HG03064 (cell line): Measurements from ENCODE around the gene NUP98.
"Not testable (repeated sequence)": the region's sequence is repeated elsewhere in the genome, so short reads cannot be mapped to it uniquely, and the experiment has no call there.

Experiments used
- ATAC-seq: cut with Tn5 transposase; IDR thresholded peaks from one replicate; pipeline ENCODE4 v1.9.1; 2021; ENCODE audit warnings: low read depth; ENCODE audit not compliant: unreplicated experiment

The NUP98 gene

GRCh38 chr11:3827434-3828186 is 30.3 kb upstream of the NUP98 start:
- ATAC-seq: no peak

- no peak for ATAC-seq
These were observed 29.4 kb upstream of the NUP98 start for GRCh38 chr11:3826721-3827120.

- no peak for ATAC-seq
These were observed 28.3 kb upstream of the NUP98 start for GRCh38 chr11:3825473-3826154.

- ATAC-seq: peak; percentile 62
These were observed 27.5 kb upstream of the NUP98 start for GRCh38 chr11:3824714-3825472.

DNA sequence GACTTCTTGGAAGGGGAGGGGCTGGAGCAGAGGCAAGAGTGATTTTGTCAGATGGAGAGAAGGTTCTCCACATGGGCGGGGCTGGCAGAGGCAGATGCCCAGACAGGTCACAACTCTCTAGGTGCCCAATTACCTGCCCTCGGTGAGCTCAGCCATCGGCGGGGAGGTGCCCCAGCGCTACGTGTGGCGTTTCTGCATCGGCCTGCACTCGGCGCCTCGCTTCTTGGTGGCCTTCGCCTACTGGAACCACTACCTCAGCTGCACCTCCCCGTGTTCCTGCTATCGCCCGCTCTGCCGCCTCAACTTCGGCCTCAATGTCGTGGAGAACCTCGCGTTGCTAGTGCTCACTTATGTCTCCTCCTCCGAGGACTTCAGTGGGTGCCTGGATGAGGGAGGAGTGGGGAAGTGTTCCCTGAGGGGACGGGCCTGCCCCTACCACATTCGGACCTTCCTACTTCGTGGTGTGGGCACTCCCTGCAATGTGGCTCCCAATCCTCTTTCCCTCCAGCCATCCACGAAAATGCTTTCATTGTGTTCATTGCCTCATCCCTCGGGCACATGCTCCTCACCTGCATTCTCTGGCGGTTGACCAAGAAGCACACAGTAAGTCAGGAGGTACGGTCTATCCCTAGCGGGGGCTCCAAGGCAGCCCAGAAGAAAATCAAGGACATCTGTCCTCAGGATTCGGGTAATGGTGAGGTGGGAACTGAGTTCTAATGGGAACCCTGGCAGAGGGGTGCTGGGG is 26.6 kb upstream of the NUP98 start:
- no peak for ATAC-seq

DNA sequence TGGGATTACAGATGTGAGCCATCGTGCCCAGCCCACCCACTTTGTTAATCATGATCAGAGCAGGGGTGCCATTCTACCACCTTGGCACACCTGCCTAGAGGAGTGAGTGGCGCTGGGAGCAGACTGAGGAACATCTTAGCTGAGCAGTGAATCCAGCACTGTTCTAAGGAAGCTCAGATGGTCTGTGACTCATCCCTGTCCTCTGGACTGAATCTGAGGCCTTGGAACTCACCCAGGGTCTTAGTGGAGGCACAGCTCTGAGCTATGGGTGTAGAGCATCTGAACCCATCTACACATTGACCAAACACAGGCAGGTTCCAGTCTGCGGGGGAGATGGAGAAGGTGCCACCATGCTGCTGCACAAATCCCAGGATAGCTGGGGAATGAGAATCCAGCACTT is 25.9 kb upstream of the NUP98 start:
- ATAC-seq: no peak

DNA sequence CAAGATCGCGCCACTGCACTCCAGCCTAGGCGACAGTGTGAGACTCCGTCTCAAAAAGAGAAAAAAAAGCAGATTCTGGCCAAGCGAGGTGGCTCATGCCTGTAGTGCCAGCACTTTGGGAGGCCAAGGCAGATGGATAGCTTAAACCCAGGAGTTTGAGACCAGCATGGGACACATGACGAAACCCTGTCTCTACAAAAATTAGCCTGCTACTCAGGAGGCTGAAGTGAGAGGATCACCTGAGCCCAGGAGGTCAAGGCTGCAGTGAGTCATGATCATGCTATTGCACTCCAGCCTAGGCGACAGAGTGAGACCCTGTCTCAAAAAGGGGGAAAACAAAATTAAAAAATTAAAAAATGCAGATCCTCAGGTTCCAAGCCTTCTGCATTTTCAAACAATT is 25.0 kb upstream of the NUP98 start:
- no peak for ATAC-seq

- ATAC-seq: no peak
These were observed 23.6 kb upstream of the NUP98 start for GRCh38 chr11:3820971-3821370.

DNA sequence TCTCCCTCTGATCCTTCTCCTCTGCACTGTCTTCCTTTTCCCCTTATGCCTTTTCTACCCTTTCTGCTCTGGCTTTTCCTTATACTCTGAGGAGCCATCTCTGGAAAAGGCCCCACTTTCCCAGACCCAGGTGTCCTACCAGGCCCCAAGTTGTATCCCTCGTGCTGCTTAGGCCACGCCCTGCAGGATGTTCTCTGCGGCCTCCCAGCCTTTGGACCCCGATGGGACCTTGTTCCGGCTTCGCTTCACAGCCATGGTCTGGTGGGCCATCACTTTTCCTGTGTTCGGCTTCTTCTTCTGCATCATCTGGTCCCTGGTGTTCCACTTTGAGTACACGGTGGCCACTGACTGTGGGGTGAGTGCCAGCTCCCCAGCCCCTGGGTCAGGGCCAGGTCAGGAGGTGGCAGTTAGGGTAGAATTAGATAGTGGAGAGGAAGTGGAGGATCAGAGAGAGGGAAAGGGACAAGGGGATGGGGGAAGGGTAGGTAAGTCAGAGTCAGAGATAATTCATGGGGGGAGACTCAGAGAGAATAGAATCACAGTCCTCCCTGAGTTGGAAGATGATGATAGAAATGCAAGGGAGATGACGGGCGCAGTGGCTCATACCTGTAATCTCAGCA is 19.9 kb upstream of the NUP98 start:
- ATAC-seq: no peak

- no peak for ATAC-seq
These were observed 19.3 kb upstream of the NUP98 start for GRCh38 chr11:3816673-3817072.

GRCh38 chr11:3815845-3816244 is 18.5 kb upstream of the NUP98 start:
- no peak for ATAC-seq

DNA sequence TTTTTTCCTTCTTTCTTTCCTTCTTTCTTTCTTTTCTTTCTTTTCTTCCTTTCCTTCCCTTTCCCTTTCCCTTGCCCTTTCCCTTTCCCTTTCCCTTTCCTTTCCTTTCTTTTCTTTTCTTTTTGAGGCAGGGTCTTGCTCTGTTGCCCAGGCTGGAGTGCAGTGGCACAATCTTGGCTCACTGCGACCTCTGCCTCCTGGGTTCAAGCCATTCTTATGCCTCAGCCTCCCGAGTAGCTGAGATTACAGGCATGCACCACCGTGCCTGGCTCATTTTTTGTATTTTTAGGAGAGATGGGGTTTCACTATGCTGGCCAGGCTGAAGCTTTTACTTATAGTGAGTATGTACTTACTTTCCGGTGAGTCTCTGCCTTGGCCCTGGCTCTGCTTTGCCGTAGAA is 17.5 kb upstream of the NUP98 start:
- ATAC-seq: not testable (repeated sequence)

- no peak for ATAC-seq
These were observed 13.6 kb upstream of the NUP98 start for GRCh38 chr11:3810951-3811350.

DNA sequence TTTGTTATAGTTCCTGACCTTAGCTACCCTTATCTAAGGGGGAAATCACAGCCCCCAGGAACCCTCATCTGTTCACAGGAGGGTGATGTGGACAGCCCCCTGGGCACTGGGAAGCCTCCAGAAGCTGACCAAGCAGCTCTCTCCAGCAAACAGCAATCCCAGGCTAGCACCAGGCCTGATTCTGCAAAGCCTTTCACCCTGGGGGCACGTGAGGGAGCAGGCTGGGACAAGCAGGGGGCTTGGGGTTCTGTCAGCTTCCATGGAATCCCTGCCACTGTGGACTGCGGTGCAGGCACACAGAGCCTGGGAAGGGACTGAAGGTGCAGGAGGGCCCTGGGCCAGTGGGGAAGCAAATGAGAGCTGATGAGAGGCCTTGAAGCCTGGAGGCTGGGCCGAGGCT is 13.1 kb upstream of the NUP98 start:
- ATAC-seq: no peak

GRCh38 chr11:3809624-3809928 is 12.2 kb upstream of the NUP98 start:
- no peak for ATAC-seq

DNA sequence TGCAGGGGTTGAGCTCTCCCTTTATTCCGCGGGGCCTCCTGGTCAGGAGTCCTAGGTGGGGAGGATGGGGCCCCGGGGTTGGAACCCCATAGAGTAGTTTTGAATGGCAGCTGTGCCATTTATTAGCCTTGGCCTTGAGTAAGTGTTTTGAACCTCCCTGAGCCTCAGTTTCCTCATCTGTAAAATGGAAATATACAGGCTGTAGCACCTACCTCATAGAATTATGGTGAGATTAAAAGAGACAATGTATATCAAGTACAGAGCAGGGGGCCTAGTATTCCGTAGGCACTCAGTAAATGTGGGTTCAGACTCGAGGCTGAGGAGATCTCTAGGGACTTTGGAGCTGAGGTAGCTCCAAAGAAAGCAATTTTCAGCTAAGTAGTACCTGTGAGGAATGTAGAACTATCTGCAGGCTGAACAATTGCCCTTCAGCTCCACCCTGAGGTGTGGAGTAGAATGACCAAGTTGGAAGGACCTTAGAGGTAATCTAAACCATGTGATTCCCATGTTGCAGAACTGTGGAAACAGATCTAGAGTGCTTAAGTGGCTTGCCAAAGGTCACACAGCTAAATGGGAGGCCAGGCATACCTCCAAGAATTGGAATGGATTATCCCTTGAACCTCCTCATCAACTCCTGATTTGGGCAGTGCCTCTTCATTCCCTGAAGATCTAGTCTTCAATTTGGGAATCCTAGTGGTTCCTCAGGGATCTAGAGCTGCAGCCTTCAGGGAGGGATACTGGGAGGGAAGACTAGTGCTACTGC is 11.7 kb upstream of the NUP98 start:
- ATAC-seq: no peak

GRCh38 chr11:3807909-3808860 is 10.8 kb upstream of the NUP98 start, which contains the start of gene PGAP2:
PGAP2 (plus strand) TSS chr11:3808560; CDS start chr11:3811260, 2,700 bp downstream.
- ATAC-seq: peak; percentile 68

DNA sequence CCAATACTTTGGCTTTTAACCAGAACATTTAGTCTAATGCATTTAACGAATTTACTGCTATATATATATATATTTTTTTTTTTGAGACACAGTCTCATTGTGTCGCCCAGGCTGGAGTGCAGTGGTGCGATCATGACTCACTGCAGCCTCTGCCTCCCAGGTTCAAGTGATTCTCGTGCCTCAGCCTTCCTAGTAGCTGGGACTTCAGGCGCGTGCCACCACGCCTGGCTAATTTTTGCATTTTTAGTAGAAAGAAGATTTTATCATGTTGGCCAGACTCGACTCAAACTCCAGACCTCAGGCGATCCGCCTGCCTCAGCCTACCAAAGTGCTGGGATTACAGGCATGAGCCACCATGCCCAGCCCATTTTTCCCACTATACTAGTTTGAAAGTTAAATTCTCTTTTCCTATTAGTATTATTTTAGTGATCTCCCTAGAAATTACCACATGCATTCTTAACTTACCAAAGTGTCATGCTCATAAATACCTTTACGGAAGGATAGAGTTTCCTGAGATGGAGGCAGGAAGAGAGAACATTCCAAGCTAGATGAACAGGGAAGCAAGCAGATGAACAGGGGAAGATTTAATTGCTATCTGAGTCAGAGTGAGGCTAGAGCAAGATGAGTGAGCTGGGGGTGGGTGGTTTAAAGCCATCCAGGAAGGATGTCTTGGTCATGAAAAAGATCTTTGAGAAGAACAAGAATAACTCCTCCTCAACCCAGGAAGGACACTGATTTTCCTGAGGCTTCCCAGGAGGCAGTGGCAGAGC is 6.6 kb upstream of the NUP98 start:
- ATAC-seq: no peak
